GM19455 (cell line): ENCODE results near the gene TAF8.
"Not testable (repeated sequence)": the region's sequence is repeated elsewhere in the genome, so short reads cannot be mapped to it uniquely, and the experiment has no call there.

ENCODE experiments used
- ATAC-seq: cut with Tn5 transposase; IDR thresholded peaks from one replicate; pipeline ENCODE4 v1.9.1; 2021; ENCODE audit not compliant: unreplicated experiment

The TAF8 gene

GRCh38 chr6:42050297-42051267 is at the start of gene TAF8:
Gene TAF8 (plus strand): TSS chr6:42050524. CDS start chr6:42050542, 18 bp downstream.
- peak; percentile 72 for ATAC-seq

GRCh38 chr6:42001506-42001905 is 48.8 kb upstream of the TAF8 start:
- ATAC-seq, result no peak

- ATAC-seq, result not testable (repeated sequence)
Measured at GRCh38 chr6:42003658-42004057, 46.7 kb upstream of the TAF8 start.

GRCh38 chr6:42007286-42008137 is 42.8 kb upstream of the TAF8 start:
- no peak for ATAC-seq

DNA sequence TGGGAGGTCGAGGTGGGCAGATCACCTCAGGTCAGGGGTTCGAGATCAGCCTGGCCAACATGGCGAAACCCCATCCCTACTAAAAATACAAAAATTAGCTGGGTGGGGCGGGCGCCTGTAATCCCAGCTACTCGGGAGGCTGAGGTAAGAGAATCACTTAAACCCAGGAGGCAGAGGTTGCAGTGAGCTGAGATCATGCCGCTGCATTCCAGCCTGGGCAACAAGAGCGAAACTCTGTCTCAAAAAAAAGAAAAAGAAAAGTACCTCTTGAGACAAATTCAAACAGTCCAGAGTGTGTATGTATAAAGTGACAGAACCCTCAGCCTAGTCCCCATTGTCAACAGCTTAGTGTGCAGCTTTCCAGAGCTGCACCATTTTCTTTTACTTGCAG is 42.2 kb upstream of the TAF8 start:
- ATAC-seq, result not testable (repeated sequence)

GRCh38 chr6:42009844-42010184 is 40.5 kb upstream of the TAF8 start:
- no peak for ATAC-seq

DNA sequence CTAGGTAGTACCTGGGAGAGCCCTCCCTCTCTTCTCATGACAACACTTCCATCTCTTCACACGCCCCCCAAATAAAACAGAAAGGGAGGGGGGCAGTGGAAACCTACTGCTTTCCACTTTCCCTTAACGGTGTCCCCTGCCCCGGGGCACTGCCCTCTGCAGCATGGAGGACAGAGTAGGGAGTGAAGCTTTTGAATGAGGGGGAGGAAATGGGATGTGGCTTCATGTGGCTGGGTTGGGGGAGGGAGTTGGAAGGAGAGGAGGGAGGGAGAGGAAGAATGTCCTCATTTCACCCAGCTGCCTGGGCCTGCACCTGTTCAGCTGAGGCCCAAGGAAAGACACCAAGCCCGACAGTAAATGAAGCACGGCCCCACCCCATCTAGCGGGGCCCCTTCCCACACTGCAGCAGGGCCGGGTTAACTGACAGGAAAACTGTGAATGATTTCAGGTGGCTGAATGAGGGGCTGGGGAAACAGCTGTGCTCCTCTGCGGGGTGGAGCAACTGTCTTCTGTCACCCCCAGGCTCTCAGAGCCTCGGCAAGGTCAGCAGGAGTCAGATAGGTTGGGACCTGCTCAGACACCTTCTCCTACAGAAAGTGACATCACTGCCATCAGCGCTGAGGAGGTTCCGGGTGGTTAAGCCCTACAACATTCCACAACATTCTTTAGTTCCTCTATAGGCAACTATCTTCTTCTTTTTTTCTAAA is 40.0 kb upstream of the TAF8 start:
- ATAC-seq, result no peak

DNA sequence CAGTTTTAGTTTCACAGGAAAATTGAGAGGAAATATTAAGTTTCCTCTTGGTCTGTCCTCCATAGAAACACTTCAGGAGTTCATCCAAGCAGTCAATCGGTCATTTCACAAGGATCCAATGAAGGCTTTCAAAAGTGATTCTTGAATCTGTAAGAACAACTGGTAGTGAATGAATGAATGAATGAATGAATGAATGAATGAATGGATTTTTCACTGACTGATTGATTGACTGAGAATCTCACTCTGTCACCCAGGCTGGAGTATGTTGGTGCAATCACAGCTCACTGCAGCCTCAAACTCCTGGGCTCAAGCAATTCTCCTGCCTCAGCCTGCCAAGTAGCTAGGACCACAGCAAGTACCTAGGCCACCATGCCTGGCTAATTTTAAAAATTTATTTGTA is 39.4 kb upstream of the TAF8 start:
- ATAC-seq, result no peak

DNA sequence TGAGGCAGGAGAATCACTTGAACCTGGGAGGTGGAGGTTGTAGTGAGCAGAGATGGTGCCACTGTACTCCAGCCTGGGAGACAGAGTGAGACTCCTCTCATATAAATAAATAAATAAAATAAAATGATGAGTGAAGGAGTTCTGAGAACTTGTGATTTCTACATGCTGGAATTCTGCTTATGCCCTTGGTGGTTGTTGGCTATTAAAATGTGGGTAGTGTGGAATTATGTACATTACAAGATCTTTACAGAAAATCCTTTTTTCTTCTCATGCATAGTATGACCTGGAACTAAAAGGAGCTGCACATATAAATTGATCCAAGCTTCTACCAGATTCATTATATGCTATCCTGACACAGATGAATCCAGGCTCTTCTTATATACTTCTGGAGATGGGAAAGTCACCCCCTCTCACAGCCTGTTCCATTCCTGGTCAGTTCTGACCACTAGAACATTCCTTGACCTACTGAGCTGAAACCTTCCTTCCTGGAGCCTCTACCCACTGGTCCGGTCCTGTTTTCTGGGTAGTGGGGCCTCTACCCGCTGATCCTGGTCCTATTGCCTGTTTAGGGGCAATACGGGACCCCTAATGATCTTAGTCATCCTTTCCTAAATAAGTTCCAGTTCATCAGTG is 37.7 kb upstream of the TAF8 start:
- no peak for ATAC-seq

DNA sequence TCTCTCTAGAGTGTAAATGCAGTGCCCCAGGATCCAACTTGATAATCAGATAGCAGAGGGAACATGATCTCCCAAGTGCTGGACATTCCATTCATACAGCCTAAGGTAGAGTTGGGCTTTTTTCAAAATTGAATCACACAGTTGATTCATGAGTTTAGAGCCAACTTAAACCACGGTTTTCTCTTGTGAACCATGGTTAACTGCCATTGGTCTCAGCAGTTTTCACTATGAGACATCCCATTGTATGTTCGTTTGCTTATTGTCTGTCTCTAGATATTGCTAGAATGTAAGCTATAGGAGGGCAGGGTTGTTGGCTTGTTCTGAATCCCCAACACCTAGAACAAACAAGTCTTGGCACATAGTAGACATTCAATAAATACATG is 37.2 kb upstream of the TAF8 start:
- no peak for ATAC-seq

GRCh38 chr6:42017021-42017643 is 33.2 kb upstream of the TAF8 start:
- no peak for ATAC-seq

GRCh38 chr6:42020967-42021366 is 29.4 kb upstream of the TAF8 start:
- no peak for ATAC-seq

GRCh38 chr6:42021847-42022754 is 28.2 kb upstream of the TAF8 start:
- ATAC-seq, result no peak

DNA sequence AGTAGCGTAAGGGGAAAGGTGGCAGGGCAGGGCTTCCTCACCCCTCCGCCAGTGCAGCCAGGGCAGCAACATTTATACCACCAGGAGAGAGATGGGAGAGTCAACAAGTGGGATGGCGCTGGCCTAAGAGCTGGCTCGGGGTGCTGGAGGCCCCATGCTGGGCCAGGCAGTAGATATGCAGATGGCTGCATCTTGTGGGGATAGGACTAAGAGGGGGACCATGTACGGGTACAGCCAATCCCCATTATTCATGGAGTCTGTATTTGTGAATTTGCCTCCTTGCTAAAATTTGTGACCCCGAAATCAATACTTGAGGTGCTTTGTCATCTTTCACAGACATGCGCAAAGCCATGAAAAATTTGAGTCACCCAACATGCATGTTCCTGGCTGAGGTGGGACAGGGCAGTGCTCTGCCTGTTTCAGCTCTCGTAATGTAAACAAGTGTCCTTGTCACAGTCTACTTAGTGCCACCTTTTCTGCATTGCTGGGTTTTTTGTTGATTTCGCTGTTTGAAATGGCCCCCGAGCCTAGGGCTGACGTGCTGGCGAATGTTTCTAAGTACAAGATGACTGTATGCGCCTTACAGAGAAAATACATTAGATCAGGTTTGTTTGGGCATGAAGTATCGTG is 27.5 kb upstream of the TAF8 start:
- ATAC-seq, result no peak

DNA sequence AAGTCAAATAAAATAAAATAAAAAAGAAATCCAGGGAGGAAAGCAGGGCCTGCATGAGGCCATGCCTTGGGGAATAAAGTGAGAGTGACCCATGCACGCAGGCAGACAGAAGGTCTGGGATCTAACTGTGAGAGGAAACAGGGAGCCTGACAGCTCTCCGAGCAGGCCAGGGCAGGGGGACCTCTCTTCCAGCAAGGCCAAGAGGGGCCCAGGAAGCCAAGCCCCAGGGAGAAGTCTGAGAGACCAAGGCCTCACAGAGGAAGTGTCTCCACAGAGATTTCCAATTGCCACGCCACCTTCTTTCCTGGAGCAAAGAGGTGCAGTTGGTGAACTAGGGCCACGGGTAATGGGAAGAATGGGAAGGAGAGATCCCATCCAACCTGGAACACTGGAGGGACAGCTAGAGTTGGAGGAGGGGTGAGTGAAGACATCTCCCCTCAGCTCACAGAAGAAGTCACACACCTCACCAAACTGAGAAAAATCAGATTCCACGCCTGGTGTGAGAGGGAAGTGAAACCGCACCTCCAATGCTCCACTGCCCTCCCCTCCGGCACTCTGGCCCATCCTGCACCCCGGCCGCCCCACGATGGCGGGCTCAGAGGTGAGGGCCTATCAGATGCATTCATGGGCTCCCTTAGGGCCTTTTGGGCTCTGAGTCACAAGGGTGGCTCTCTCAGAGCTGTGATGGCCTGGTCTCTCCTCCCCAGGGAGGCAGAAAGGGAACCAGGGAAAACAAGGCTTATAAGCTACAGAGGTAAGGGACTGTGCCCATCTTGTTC is 25.1 kb upstream of the TAF8 start:
- peak; percentile 58 for ATAC-seq

GRCh38 chr6:42025845-42026243 is 24.5 kb upstream of the TAF8 start:
- ATAC-seq, result no peak

DNA sequence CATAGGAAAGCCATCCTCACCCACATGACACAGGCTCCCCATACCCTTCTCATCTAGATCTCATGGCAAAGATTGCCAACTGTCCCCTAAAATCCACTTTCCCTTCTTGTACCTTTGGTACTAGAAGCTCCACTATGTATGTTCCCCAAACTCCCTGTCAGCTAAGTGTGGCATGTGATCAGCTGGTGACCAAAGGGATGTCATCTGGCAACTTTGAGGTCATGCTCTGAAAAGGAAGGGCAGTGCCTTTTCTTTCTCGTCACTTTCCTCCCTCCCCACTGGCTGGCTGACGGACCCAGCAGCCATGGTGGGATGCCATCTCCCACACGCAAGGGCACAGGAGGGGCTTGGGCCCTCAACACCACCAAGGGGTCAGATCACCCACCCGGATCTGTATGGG is 23.8 kb upstream of the TAF8 start:
- no peak for ATAC-seq
